ENCODE measurements around the gene PCDHB9.

GRCh38 chr5:141149812-141150211 lies 37.1 kb upstream of the PCDHB9 start, which contains the start of gene PCDHB6:
- TF ChIP-seq, protein P1, sequence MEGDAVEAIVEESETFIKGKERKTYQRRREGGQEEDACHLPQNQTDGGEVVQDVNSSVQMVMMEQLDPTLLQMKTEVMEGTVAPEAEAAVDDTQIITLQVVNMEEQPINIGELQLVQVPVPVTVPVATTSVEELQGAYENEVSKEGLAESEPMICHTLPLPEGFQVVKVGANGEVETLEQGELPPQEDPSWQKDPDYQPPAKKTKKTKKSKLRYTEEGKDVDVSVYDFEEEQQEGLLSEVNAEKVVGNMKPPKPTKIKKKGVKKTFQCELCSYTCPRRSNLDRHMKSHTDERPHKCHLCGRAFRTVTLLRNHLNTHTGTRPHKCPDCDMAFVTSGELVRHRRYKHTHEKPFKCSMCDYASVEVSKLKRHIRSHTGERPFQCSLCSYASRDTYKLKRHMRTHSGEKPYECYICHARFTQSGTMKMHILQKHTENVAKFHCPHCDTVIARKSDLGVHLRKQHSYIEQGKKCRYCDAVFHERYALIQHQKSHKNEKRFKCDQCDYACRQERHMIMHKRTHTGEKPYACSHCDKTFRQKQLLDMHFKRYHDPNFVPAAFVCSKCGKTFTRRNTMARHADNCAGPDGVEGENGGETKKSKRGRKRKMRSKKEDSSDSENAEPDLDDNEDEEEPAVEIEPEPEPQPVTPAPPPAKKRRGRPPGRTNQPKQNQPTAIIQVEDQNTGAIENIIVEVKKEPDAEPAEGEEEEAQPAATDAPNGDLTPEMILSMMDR (IDR thresholded peaks at IDR 0.05) = peak in 1 of 6 experiments; percentile 7
- TF ChIP-seq POLR2A (IDR thresholded peaks at IDR 0.05) = no peak

All from thyroid gland (tissue), 4 donors.